RWPE1 (cell line): Measurements from ENCODE around the gene EIF2S1.
"Not testable (repeated sequence)": the region's sequence is repeated elsewhere in the genome, so short reads cannot be mapped to it uniquely, and the experiment has no call there.

Experiments used
- CTCF ChIA-PET: fragments of 350-600 bp; sonication (Branson Sonifier 250); formaldehyde crosslinking; extraction: SDS; loops from one replicate; lab custom pipeline; 2021; lab: Yijun Ruan, JAX
- POLR2A ChIA-PET: fragments of 400-600 bp; formaldehyde crosslinking; extraction: SDS; loops from one replicate; lab custom pipeline; 2020; ENCODE audit warnings: antibody characterized with exemption; ENCODE audit not compliant: low non-redundant PET; lab: Yijun Ruan, JAX
- DNase-seq: peaks from one replicate; pipeline ENCODE4 v3.0.0; 2012; ENCODE audit warnings: low spot score
- H3K27ac ChIP-seq: fragments of 450-650 bp; 2 replicates; pipeline ENCODE4 v1.5.1; 2017
- CTCF ChIP-seq: fragments of 450-650 bp; conservative IDR thresholded peaks from 2 replicates; pipeline ENCODE4 v1.5.1; 2017; ENCODE audit warnings: low read depth, mild to moderate bottlenecking

Gene EIF2S1

GRCh38 chr14:67359775-67360469, at the start of gene EIF2S1, which contains the start of gene ATP6V1D:
TSS of gene EIF2S1 (plus strand) at chr14:67360328. CDS start at chr14:67364768, 4,440 bp downstream.
TSS of gene ATP6V1D (minus strand) at chr14:67359804. CDS start at chr14:67359698, 106 bp downstream.
- TF ChIP-seq CTCF = peak; percentile 92
- H3K27ac ChIP-seq = peak within 1 kb of the TSS; percentile 91
- peak; percentile 98 for DNase-seq
- POLR2A ChIA-PET = no interaction called here
- CTCF ChIA-PET = interaction anchor here (0.6 to 1.6 kb wide), 15 partner anchors 9 to 1018 kb away, joined by 3 to 7 read pairs (median 4); no protein-coding TSS in a partner anchor

- peak; percentile 30 for DNase-seq
- CTCF ChIA-PET = no interaction called here
- no peak for TF ChIP-seq CTCF
- no peak overlapping the region for H3K27ac ChIP-seq
- POLR2A ChIA-PET = no interaction called here
Measured at GRCh38 chr14:67311868-67312267, 48.3 kb upstream of the EIF2S1 start.

GRCh38 chr14:67313153-67313552, 47.0 kb upstream of the EIF2S1 start:
- ChIA-PET CTCF (no interaction called here), POLR2A (no interaction called here)
- no peak for DNase-seq
- TF ChIP-seq CTCF = no peak
- no peak overlapping the region for H3K27ac ChIP-seq

GRCh38 chr14:67317822-67318221, 42.3 kb upstream of the EIF2S1 start:
- no peak for DNase-seq
- ChIA-PET POLR2A (no interaction called here), CTCF (interaction anchor here (0.6 kb wide), 1 partner anchor 185 kb away, joined by 5 read pairs; no protein-coding TSS in a partner anchor)
- no peak for TF ChIP-seq CTCF
- no peak overlapping the region for H3K27ac ChIP-seq

GRCh38 chr14:67319142-67319541, 41.0 kb upstream of the EIF2S1 start:
- no peak for TF ChIP-seq CTCF
- ChIA-PET CTCF (interaction anchor here (0.6 kb wide), 1 partner anchor 72 kb away, joined by 5 read pairs; no protein-coding TSS in a partner anchor), POLR2A (no interaction called here)
- peak; percentile 33 for DNase-seq
- no peak overlapping the region for H3K27ac ChIP-seq

GRCh38 chr14:67329666-67330065, 30.5 kb upstream of the EIF2S1 start:
- H3K27ac ChIP-seq, DNase-seq, CTCF ChIA-PET, POLR2A ChIA-PET: not testable (repeated sequence)

- ChIA-PET POLR2A (no interaction called here), CTCF (interaction anchor here (0.6 kb wide), 1 partner anchor 26 kb away, joined by 3 read pairs; no protein-coding TSS in a partner anchor)
- TF ChIP-seq CTCF = no peak
- no peak for DNase-seq
- H3K27ac ChIP-seq = no peak overlapping the region
Measured at GRCh38 chr14:67331368-67332125, 28.6 kb upstream of the EIF2S1 start.
